Stimulated activated CD4-positive, alpha-beta T cell treated with anti-CD3 and anti-CD28 coated beads, Interleukin-12 subunit alpha, Interleukin-12 subunit beta, amount 100 ng/mL, for 24 hours (primary cell): ENCODE measurements around the gene PNMA1.

Source experiments
- DNase-seq, 2 experiments: peaks; one replicate each; pipeline ENCODE4 v3.0.0-alpha.2; 2020; ENCODE audit warnings: low read depth in 2 of 2

Gene PNMA1

DNA sequence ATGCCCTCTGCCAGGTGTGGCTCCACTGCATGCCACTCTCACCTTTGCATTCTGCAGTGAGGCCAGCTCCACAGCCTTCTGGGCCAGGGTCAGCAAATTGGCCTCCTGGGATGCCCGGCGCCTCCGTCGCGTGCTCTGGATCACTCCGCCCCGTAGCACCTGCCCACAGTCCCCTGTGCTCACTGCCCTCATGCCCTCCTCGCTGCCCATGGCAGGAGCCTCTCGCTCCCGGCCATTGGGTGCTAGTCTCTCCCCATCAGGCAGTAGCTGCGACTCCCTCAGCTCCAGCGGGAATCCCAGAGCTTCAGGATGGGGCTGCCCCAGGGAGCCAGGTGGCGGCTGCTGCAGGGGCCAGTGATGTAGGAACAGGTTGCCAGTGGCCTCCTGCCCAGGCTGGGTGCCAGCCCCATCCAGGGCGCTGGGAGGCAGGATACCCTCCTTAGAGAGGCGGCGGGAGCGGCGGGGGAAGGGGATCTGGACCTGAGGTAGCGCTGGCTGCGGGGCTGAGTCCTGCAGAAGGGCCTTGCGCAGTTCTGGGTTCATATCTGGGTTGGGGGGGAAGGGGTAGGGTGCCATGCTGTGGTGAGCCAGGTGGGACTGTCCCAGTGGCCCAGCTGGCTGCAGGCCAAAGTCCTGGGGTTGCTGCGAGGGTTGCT, 24.5 kb upstream of the PNMA1 start:
- DNase-seq = no peak

- no peak for DNase-seq
Measured at GRCh38 chr14:73736842-73737241, 22.7 kb upstream of the PNMA1 start.

DNA sequence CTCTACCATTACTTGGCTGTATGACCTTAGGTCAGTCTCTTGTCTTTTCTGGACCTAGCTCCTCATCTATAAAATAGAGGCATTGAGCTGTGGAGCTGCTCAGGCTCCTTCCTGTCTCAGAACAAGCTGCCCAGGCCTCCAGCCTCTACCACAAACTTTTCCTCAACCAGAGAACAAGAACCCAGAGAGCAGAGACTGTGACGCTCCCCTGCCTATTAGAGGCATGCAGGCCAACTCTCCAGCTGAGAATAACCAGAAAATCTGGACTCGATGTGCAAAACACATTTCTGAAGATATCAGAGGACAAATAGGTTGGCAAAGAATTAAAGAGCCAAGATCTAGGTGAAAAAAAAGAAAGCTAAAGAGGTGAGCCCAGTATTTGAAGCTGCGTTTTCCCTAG, 17.8 kb upstream of the PNMA1 start:
- DNase-seq = no peak

- DNase-seq = no peak
Measured at GRCh38 chr14:73731111-73731510, 16.9 kb upstream of the PNMA1 start.

GRCh38 chr14:73729556-73730265, 15.5 kb upstream of the PNMA1 start:
- DNase-seq = no peak

GRCh38 chr14:73728717-73729330, 14.6 kb upstream of the PNMA1 start:
- peak; percentile 70 to 89 for DNase-seq

- no peak for DNase-seq
Measured at GRCh38 chr14:73727166-73727565, 13.0 kb upstream of the PNMA1 start.

DNA sequence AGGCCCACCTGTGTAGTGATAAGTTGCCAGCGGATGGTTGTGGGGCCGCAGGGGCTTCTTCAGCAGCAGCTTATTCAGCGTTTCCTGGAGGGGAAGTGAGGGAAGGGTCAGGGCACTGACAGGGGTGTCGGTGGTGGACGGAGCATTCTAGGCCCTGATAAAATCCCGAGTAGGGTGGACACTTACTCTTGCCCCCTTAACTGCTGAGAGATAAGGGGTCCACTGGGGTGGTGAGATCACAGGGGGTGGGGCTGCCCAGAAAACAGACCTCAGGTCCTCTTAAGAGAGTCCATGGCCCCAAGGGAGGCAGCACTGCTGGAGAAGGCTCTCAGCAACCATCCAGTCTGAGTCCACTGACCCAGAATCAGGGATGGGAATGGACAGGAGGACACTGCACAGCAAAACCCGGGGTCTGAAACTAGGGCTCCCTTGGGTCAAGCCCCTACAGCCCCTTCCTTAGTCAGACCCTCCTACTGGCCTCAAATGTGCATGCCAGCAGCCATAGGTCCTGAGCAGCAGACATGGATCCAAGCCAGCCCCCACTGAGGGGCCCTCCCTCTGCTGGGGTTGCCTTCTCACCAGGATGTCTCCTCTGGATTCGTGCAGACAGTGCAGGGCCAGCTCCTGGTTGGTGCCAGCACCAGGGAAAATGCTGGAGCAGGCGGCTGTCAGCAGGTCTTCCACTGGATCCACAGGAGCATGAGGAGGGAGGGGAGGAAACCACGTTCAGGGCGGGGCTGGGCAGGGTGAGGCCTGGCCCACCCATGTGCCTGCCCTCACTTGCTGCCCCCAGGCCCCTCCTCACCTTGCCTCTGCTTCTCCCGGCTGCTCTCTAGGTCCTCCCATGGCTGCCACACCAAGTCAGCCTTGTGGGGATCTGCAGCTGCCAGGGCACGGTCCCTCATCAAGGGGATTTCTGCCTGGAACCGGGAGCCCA, 12.1 kb upstream of the PNMA1 start:
- DNase-seq = no peak

DNA sequence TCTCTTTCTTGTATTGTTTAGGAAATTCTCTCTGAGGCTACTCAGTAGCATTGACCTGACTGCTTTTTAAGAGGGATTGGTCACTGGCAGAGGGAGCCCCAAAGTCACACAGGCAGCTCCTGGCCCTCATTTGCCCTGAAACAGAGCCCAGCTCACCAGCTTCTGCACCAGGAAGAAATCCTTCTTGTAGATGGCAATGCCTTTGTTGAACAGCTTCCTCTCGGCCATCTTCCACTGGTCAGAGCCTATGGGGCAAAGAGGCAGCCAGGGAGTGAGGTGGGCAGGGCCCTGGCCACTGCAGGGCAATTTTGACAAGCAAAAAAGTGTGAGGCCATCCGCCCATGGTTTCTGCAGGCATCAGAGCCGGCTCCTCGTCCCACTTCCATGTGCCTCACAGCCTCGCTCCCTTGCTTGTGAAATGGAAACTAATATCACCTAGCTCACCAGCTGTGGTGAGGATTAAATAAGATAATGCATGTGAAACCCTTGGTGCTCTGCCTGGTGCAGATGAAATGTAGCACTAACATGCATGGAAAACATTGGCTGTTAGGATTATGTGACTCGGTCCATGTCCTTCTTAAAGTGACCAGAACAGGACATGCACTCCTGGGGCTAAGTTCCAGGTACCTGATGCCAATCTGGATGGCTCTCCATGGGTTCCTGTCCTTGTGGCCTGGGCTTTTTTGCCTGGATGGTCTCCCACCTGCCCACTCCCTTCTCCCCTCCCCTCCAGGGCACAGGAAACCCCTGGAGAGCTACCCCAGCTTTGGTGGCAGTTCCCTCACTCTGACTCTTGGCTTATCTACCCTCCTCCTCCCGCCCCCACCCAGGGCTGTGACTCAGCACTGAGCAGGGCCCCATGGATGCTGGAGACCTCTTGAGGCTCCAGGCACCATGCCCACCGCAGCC, 11.2 kb upstream of the PNMA1 start:
- DNase-seq = no peak

- DNase-seq = no peak
Measured at GRCh38 chr14:73724696-73725095, 10.5 kb upstream of the PNMA1 start.

DNA sequence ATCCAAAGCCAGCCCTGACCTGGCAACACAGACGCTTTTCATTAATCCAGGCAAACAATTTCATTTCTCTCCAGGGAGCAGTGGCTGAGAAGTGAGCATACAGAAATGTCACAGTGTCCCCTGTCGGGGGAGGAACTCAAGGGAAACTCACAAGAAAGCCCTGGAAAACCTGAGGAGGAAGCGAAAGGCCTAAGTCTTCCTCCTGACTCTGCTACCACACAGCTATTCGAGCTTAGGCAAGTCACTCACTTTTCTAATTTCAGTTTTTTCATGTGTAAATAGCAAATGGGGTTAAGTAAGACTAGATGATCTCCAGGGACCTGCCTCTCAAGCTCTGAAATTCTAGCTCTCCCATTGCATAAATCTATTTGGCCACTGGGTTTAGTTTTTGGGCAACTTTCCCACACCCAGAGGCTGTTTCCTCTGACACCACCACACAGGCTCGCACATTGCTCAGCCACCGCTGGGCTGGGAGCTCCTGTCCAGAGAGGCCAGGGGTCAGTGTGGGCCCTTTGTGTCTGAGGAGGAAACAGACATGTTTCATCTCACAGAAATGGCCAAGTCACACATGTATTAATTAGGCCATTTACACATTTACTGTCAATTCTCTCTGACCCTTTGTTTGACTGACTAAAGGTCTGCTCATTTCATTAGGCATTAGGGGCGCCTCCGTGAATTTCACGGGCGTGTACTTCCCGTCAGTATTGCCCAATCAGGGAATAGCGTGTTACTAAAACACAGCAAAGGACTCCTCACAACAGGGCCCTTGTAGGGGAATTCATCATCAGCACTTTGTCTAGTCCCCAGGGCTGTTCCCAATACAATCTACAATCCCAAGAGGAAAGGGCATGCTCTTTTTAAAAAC, 9.8 kb upstream of the PNMA1 start:
- DNase-seq = no peak

DNA sequence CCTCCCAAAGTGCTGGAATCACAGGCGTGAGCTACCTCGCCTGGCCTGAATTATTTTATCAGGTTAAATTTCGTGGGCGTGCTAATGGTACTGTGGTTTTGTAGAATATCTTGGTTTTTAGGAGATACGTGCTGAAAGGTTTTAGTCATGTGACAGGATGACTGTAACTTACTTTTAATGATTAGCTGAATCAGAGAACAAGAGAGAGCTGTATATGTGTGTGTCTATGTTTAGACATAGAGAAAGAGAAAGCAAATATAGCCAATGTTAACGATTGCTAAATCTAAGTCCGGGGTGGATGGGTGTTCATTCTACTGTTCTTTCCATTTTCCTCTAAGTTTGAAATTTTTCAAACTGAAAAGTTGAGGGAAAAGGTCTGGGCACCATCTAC, 9.2 kb upstream of the PNMA1 start:
- no peak for DNase-seq

- no peak for DNase-seq
Measured at GRCh38 chr14:73722581-73722980, 8.4 kb upstream of the PNMA1 start.

DNA sequence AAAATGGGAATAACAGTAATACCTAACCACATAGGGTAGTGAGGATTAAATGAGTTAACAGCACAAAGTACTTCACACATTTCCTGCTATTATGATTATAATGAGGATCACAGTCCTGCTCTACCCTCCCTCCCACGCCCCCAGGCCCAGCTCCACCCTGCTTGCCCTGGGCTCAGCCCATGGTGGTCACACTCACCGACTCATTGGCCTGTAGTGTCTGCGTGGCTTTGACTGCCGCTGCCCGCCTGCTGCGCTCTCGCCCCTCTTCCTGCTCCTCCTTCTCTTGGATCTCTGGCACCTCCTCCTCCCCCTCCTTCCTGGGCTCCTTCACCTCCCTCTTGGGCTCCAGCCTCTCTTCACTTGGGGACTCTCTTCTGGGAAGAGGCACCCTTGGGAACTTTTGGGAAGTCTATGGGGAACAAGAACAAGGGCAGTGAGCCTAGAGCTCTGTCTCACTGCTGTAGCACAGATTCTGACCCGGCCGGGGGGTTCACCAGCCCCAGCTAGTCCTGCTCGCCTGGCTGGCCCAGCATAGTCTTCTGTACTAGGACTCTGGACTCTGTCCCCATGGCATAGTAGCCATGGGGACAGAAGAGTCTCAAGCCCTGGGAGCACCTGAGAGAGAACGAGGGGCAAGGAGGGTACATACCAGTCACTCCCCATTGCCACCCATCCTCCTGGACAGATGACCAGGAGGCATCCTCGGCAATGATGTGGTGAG, 7.1 kb upstream of the PNMA1 start:
- DNase-seq = no peak

GRCh38 chr14:73720636-73721035, 6.5 kb upstream of the PNMA1 start:
- no peak for DNase-seq

GRCh38 chr14:73719791-73720190, 5.6 kb upstream of the PNMA1 start:
- no peak for DNase-seq

- DNase-seq = no peak
Measured at GRCh38 chr14:73719361-73719760, 5.2 kb upstream of the PNMA1 start.

GRCh38 chr14:73718418-73719251, 4.5 kb upstream of the PNMA1 start:
- DNase-seq = no peak
